SU-DHL-6 (cell line): Measurements from ENCODE around the gene SLC13A2.

Experiments used
- H2AFZ ChIP-seq: fragments of 200-600 bp; sonication (generic); 2 replicates; pipeline ENCODE4 v1.6.1; 2014; ENCODE audit warnings: low read depth, mild to moderate bottlenecking, moderate library complexity, mixed read lengths, antibody characterized with exemption, low read length; ENCODE audit not compliant: severe bottlenecking
- H3F3A ChIP-seq: fragments of 200-600 bp; shearing (Covaris generic); 2 replicates; pipeline ENCODE4 v1.6.0; 2016; ENCODE audit warnings: antibody characterized with exemption, mild to moderate bottlenecking; ENCODE audit not compliant: insufficient read depth
- H3K27ac ChIP-seq: fragments of 200-600 bp; sonication (generic); 2 replicates; pipeline ENCODE4 v1.5.1; 2016; ENCODE audit warnings: low read depth, mild to moderate bottlenecking, low read length, moderate library complexity, mixed read lengths
- H3K27me3 ChIP-seq: fragments of 200-600 bp; sonication (generic), shearing (Covaris generic); 2 replicates; pipeline ENCODE4 v1.6.0; 2014; ENCODE audit warnings: mild to moderate bottlenecking, low read length
- H3K36me3 ChIP-seq: fragments of 200-600 bp; sonication (generic); 2 replicates; pipeline ENCODE4 v1.6.1; 2014; ENCODE audit warnings: mild to moderate bottlenecking, low read length, mixed read lengths
- H3K4me2 ChIP-seq: fragments of 300-600, 200-600 bp; shearing (Covaris generic), sonication (generic); 2 replicates; pipeline ENCODE4 v1.6.0; 2014; ENCODE audit warnings: low read length, low read depth, mild to moderate bottlenecking; ENCODE audit not compliant: poor library complexity, severe bottlenecking
- H3K4me3 ChIP-seq: fragments of 200-600 bp; sonication (generic); 2 replicates; pipeline ENCODE4 v1.5.1; 2014; ENCODE audit warnings: antibody characterized with exemption, low read length, mild to moderate bottlenecking, mixed read lengths; ENCODE audit not compliant: insufficient read depth, poor library complexity, severe bottlenecking
- H3K79me2 ChIP-seq: fragments of 200-600 bp; sonication (generic); 2 replicates; pipeline ENCODE4 v1.6.1; 2014; ENCODE audit warnings: mild to moderate bottlenecking, low read length, moderate library complexity; ENCODE audit not compliant: insufficient read depth
- H3K9ac ChIP-seq: fragments of 200-600 bp; sonication (generic); 2 replicates; pipeline ENCODE4 v1.7.0; 2014; ENCODE audit warnings: mild to moderate bottlenecking, low read length
- H3K9me2 ChIP-seq: fragments of 200-600 bp; sonication (generic); replicated peaks from 2 replicates; pipeline ENCODE4 v1.6.1; 2014; ENCODE audit warnings: low read length; ENCODE audit not compliant: insufficient read depth
- H3K9me3 ChIP-seq: fragments of 200-600 bp; sonication (generic); 2 replicates; pipeline ENCODE4 v1.6.1; 2014; ENCODE audit warnings: low read length, mixed read lengths; ENCODE audit not compliant: insufficient read depth
- H4K20me1 ChIP-seq: fragments of 200-600 bp; sonication (generic); 2 replicates; pipeline ENCODE4 v1.6.1; 2014; ENCODE audit warnings: low read depth, mild to moderate bottlenecking, antibody characterized with exemption, low read length, moderate library complexity, mixed read lengths
- CTCF ChIP-seq: fragments of 200-600 bp; sonication (generic); IDR thresholded peaks from one replicate; pipeline ENCODE4 v1.5.1; 2017; ENCODE audit warnings: antibody characterized with exemption, mild to moderate bottlenecking, low read length, moderate library complexity; ENCODE audit not compliant: insufficient read depth, poor library complexity, severe bottlenecking
- EZH2phosphoT487 ChIP-seq: fragments of 200-600 bp; sonication (generic), shearing (Covaris generic); conservative IDR thresholded peaks from 2 replicates; pipeline ENCODE4 v1.6.1; 2018; ENCODE audit warnings: mild to moderate bottlenecking, antibody characterized with exemption, low read length, moderate library complexity, mixed read lengths

The SLC13A2 gene

DNA sequence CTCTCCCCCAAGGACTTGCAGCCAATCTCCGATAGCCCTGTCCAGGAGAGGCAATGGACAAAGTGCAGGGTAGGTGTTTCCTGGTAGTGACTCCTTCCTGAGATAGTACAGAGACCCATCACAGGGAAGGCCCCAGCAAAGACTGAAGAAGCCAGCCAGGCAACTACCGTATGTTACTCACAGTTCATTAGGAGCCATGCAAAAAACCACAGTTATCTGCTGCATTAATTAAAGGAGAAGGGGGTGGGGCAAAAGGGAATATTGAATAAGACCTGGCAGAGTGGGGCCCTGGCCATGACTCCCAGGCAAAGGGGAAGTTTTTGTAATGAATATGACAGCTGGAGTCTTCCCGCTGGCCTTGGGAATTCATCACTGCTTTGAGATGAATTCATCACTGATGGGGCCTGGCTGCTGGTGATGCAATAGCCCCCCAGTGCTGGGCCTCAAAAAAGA lies 2.5 kb upstream of the SLC13A2 start:
- no peak overlapping the region for H3K4me2 ChIP-seq
- H3K9ac ChIP-seq = no peak overlapping the region
- H3K79me2 ChIP-seq = no peaks in the 10 kb centered on the region
- no peaks in the 10 kb centered on the region for H4K20me1 ChIP-seq
- H3K9me3 ChIP-seq = no peaks in the 10 kb centered on the region
- no peaks in the 10 kb centered on the region for H3K9me2 ChIP-seq
- no peaks in the 10 kb centered on the region for H3K27me3 ChIP-seq
- H3K4me3 ChIP-seq = no peak overlapping the region
- no peak overlapping the region for H2AFZ ChIP-seq
- no peak overlapping the region for H3K27ac ChIP-seq
- TF ChIP-seq EZH2phosphoT487 = no peak
- no peak for TF ChIP-seq CTCF
- no peaks in the 10 kb centered on the region for H3K36me3 ChIP-seq
- H3F3A ChIP-seq = no peaks in the 10 kb centered on the region

GRCh38 chr17:28471531-28472342 lies 1.7 kb upstream of the SLC13A2 start:
- no peaks in the 10 kb centered on the region for H3K27me3 ChIP-seq
- no peak overlapping the region for H3K9ac ChIP-seq
- H4K20me1 ChIP-seq = no peaks in the 10 kb centered on the region
- H3K27ac ChIP-seq = no peak overlapping the region
- no peaks in the 10 kb centered on the region for H3K9me2 ChIP-seq
- no peaks in the 10 kb centered on the region for H3K9me3 ChIP-seq
- no peak overlapping the region for H3K4me3 ChIP-seq
- H3K79me2 ChIP-seq = no peaks in the 10 kb centered on the region
- H3K36me3 ChIP-seq = no peaks in the 10 kb centered on the region
- TF ChIP-seq CTCF (no peak), EZH2phosphoT487 (no peak)
- no peaks in the 10 kb centered on the region for H3F3A ChIP-seq
- no peak overlapping the region for H2AFZ ChIP-seq
- H3K4me2 ChIP-seq = no peak overlapping the region

DNA sequence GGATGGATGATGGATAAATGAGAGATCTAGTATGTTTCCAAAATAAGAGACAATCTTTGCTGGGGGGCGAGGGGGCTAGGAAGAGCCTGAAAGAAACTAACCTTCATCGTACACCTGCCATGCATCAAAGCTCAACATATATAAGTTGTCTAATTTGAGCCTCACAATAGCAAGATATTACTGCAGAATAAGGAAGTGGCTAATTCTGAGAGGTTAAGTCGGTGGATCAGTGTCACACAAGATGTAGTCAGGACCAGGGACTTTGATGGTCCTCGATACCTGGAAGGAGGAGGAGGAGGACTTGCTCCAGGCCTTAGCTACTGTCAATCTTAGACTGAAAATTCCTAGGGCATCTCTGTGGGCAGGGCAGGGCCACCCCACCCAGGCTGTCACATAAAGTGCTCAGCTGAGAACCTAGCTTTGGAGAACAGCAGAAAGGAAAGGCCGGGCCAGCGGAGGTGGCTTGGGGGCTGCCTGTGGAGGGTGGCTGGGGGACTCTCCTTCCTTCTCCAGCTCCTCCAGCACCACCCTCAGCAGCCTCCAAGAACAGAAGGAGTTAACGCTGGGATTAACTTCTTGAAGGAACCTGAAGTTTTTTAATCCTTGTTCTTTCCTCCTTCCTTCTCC lies 460 bp upstream of the SLC13A2 start:
- no peak overlapping the region for H2AFZ ChIP-seq
- H3K9me3 ChIP-seq = no peaks in the 10 kb centered on the region
- TF ChIP-seq CTCF (no peak), EZH2phosphoT487 (no peak)
- no peaks in the 10 kb centered on the region for H4K20me1 ChIP-seq
- no peaks in the 10 kb centered on the region for H3F3A ChIP-seq
- H3K4me2 ChIP-seq = no peak overlapping the region
- H3K27me3 ChIP-seq = no peaks in the 10 kb centered on the region
- no peaks in the 10 kb centered on the region for H3K36me3 ChIP-seq
- no peak overlapping the region for H3K9ac ChIP-seq
- H3K9me2 ChIP-seq = no peaks in the 10 kb centered on the region
- no peak overlapping the region for H3K4me3 ChIP-seq
- no peak overlapping the region for H3K27ac ChIP-seq
- no peaks in the 10 kb centered on the region for H3K79me2 ChIP-seq
